NCI-H2227 treated with DMSO at 0.1 percent for 48 hours (cell line): ENCODE results near the gene PSPN.

Source experiments
- DNase-seq: peaks from one replicate; lab custom pipeline; 2025; lab: John Stamatoyannopoulos, UW

PSPN gene

DNA sequence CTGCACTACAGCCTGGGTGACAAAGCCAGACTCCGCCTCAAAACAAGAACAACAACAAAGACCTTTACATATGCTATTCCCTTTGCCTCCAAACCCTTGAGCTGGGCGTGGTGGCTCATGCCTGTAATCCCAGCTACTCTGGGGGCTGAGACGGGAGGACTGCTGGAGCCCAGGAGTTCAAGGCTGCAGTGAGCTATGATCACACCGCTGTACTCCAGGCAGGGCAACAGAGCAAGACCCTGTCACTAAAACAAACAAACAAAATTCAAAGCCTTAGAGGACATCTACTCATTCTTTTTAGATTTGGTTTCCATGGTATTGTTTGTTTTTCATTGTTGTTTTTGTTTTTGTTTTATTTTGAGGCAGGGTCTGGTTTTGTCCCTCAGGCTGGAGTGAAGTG is 50.1 kb downstream of the PSPN start:
- no peak for DNase-seq
